Astrocyte (in vitro differentiated cells and primary cell): Measurements from ENCODE around the gene NSRP1. TPM values are rescaled to one million over a fixed set of nuclear protein-coding genes. Genes with fewer than 3 reads are reported as not detected.
"Not testable (repeated sequence)": the region's sequence is repeated elsewhere in the genome, so short reads cannot be mapped to it uniquely, and the experiment has no call there.

Source experiments
- DNase-seq: peaks from one replicate; pipeline ENCODE4 v3.0.0-alpha.2; 2010; ENCODE audit warnings: low read depth
- FAIRE-seq: peaks from 2 replicates; lab custom pipeline; 2011; peaks lifted over from hg19 to GRCh38; lab: Jason Lieb, UNC
- H2AFZ ChIP-seq: 2 replicates; pipeline ENCODE4 v1.6.0; 2012; ENCODE audit warnings: low read depth, low read length, inconsistent platforms
- H3K27ac ChIP-seq: 2 replicates; pipeline ENCODE4 v1.5.1; 2011; ENCODE audit warnings: low read depth, low read length, inconsistent platforms
- H3K27me3 ChIP-seq: 2 replicates; pipeline ENCODE4 v1.6.0; 2011; ENCODE audit warnings: low read length, inconsistent platforms; ENCODE audit not compliant: insufficient read depth
- H3K36me3 ChIP-seq: 2 replicates; pipeline ENCODE4 v1.5.1; 2011; ENCODE audit warnings: low read length, inconsistent platforms; ENCODE audit not compliant: insufficient read depth
- H3K4me1 ChIP-seq: 2 replicates; pipeline ENCODE4 v1.5.1; 2011; ENCODE audit warnings: low read length, inconsistent platforms; ENCODE audit not compliant: insufficient read depth
- H3K4me2 ChIP-seq: 2 replicates; pipeline ENCODE4 v1.6.0; 2012; ENCODE audit warnings: low read length, inconsistent platforms
- H3K4me3 ChIP-seq: 2 replicates; pipeline ENCODE4 v1.5.1; 2011; ENCODE audit warnings: low read depth, mild to moderate bottlenecking, low read length, inconsistent platforms; ENCODE audit not compliant: insufficient read depth
- H3K79me2 ChIP-seq: 2 replicates; pipeline ENCODE4 v1.6.0; 2012; ENCODE audit warnings: mild to moderate bottlenecking, low read length, inconsistent platforms; ENCODE audit not compliant: insufficient read depth
- H3K9ac ChIP-seq: 2 replicates; pipeline ENCODE4 v1.6.0; 2012; ENCODE audit warnings: mild to moderate bottlenecking, low read length, inconsistent platforms
- H3K9me3 ChIP-seq: 2 replicates; pipeline ENCODE4 v1.5.1; 2012; ENCODE audit warnings: low read depth, mild to moderate bottlenecking, low read length, inconsistent platforms; ENCODE audit not compliant: insufficient read depth
- H4K20me1 ChIP-seq: 2 replicates; pipeline ENCODE4 v1.6.0; 2012; ENCODE audit warnings: low read length, inconsistent platforms; ENCODE audit not compliant: insufficient read depth
- H3K27ac Mint-ChIP-seq: one replicate; pipeline ENCODE4 v1.8.0; 2021; ENCODE audit warnings: mild to moderate bottlenecking, mixed read lengths; ENCODE audit not compliant: unreplicated experiment
- H3K27me3 Mint-ChIP-seq: one replicate; pipeline ENCODE4 v1.8.0; 2021; ENCODE audit warnings: low read depth, mixed read lengths; ENCODE audit not compliant: unreplicated experiment
- H3K36me3 Mint-ChIP-seq: one replicate; pipeline ENCODE4 v1.8.0; 2021; ENCODE audit warnings: low read depth, mixed read lengths; ENCODE audit not compliant: unreplicated experiment
- H3K4me1 Mint-ChIP-seq: one replicate; pipeline ENCODE4 v1.8.0; 2021; ENCODE audit warnings: low read depth, mixed read lengths; ENCODE audit not compliant: unreplicated experiment
- H3K4me3 Mint-ChIP-seq: one replicate; pipeline ENCODE4 v1.8.0; 2021; ENCODE audit warnings: mild to moderate bottlenecking, moderate library complexity, mixed read lengths; ENCODE audit not compliant: unreplicated experiment
- H3K9me3 Mint-ChIP-seq: one replicate; pipeline ENCODE4 v1.8.0; 2021; ENCODE audit warnings: mild to moderate bottlenecking, mixed read lengths; ENCODE audit not compliant: unreplicated experiment
- EZH2 ChIP-seq: IDR thresholded peaks from 2 replicates; pipeline ENCODE4 v1.6.1; 2012; ENCODE audit warnings: mild to moderate bottlenecking, low read length, inconsistent platforms; ENCODE audit not compliant: insufficient read depth
- total RNA-seq: library from RNA; stranded (reverse); gene quantifications from 2 replicates; pipeline ENCODE4 v1.2.1, GENCODE V29; 2021
- TF ChIP-seq, protein P1 (sequence below): IDR thresholded peaks from 2 replicates; pipeline ENCODE4 v1.5.1; 2011; ENCODE audit warnings: low read depth, mild to moderate bottlenecking, inconsistent platforms, low read length, moderate library complexity; ENCODE audit not compliant: insufficient read depth

NSRP1 gene
- total RNA-seq, 1 donor from 2014 or later, result 17.7 TPM

DNA sequence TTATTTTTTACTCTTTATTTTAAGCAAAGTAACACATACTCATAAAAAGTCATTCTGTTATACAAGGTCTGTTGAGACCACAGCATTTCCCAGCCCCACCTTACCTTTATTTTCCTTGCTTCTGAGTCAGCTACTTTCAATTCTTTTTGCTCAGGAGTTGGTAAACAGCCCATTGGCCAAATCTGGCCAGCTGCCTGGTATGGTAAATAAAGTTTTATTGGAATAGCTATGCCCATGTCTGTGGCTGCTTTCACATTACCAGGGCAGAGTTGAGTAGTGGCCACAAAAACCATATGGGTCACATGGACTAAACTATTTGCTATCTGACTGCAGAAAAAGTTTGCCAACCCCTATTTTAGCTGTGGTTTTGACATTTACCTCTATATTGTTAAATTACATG lies 3.4 kb upstream of the NSRP1 start:
- H3K27ac ChIP-seq, result no peak overlapping the region
- Mint-ChIP-seq H3K4me1 (peaks cover 2% of the 10 kb centered on the region), H3K9me3 (no peaks in the 10 kb centered on the region), H3K36me3 (no peaks in the 10 kb centered on the region), H3K4me3 (no peak overlapping the region), H3K27me3 (no peaks in the 10 kb centered on the region), H3K27ac (no peak overlapping the region)
- FAIRE-seq (no peak), DNase-seq (no peak)
- H3K4me1 ChIP-seq, result peaks cover 6% of the 10 kb centered on the region
- H3K27me3 ChIP-seq, result no peaks in the 10 kb centered on the region
- TF ChIP-seq, protein P1, sequence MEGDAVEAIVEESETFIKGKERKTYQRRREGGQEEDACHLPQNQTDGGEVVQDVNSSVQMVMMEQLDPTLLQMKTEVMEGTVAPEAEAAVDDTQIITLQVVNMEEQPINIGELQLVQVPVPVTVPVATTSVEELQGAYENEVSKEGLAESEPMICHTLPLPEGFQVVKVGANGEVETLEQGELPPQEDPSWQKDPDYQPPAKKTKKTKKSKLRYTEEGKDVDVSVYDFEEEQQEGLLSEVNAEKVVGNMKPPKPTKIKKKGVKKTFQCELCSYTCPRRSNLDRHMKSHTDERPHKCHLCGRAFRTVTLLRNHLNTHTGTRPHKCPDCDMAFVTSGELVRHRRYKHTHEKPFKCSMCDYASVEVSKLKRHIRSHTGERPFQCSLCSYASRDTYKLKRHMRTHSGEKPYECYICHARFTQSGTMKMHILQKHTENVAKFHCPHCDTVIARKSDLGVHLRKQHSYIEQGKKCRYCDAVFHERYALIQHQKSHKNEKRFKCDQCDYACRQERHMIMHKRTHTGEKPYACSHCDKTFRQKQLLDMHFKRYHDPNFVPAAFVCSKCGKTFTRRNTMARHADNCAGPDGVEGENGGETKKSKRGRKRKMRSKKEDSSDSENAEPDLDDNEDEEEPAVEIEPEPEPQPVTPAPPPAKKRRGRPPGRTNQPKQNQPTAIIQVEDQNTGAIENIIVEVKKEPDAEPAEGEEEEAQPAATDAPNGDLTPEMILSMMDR, result no peak
- no peak for TF ChIP-seq EZH2
- H3K9me3 ChIP-seq, result no peaks in the 10 kb centered on the region
- no peak overlapping the region for H3K4me2 ChIP-seq
- H4K20me1 ChIP-seq, result no peaks in the 10 kb centered on the region
- H3K4me3 ChIP-seq, result no peak overlapping the region
- no peak overlapping the region for H3K9ac ChIP-seq
- peaks cover 16% of the 10 kb centered on the region for H3K79me2 ChIP-seq
- no peak overlapping the region for H2AFZ ChIP-seq
- no peaks in the 10 kb centered on the region for H3K36me3 ChIP-seq

GRCh38 chr17:30116345-30116660 lies 313 bp upstream of the NSRP1 start:
- no peak for FAIRE-seq
- Mint-ChIP-seq H3K27ac (peak overlapping the region; percentile 100), H3K27me3 (no peaks in the 10 kb centered on the region)

DNA sequence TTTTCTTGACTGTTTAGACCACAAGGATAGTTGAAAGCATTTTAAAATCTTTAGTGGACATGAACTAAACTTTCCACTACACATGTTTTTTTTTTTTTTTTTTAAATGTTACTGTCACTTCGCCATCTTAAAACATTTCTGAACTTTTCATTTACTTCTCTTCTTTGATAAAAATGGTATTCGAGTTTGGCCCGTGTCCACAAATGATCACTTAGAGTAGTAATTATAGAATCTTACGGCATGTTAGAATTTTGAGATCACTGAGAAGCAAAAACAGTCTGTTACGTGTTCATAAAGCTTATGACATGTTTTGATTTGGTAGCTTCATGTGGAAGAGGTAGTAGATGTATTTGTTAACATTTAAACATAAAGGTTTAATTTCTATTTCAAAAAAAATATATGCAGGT lies 1.1 kb downstream of the NSRP1 start:
- H3K4me3 ChIP-seq, result peak overlapping the region; percentile 87
- H3K27me3 ChIP-seq, result no peaks in the 10 kb centered on the region
- Mint-ChIP-seq H3K36me3 (no peaks in the 10 kb centered on the region), H3K27me3 (no peaks in the 10 kb centered on the region), H3K9me3 (no peaks in the 10 kb centered on the region), H3K4me1 (peaks cover 8% of the 10 kb centered on the region), H3K27ac (peak overlapping the region; percentile 100), H3K4me3 (peak overlapping the region; percentile 99)
- peaks cover 60% of the 10 kb centered on the region for H3K79me2 ChIP-seq
- peak; percentile 3 for DNase-seq
- H4K20me1 ChIP-seq, result peaks cover 22% of the 10 kb centered on the region
- FAIRE-seq, result no peak
- TF ChIP-seq, protein P1, result no peak
- no peak for TF ChIP-seq EZH2
- H3K9ac ChIP-seq, result peak overlapping the region; percentile 100
- H2AFZ ChIP-seq, result no peak overlapping the region
- H3K4me1 ChIP-seq, result peaks cover 9% of the 10 kb centered on the region
- peak overlapping the region; percentile 87 for H3K4me2 ChIP-seq
- no peaks in the 10 kb centered on the region for H3K9me3 ChIP-seq
- H3K36me3 ChIP-seq, result peaks cover 6% of the 10 kb centered on the region
- peak overlapping the region; percentile 99 for H3K27ac ChIP-seq

More at GRCh38 chr17:30116345-30116660, 313 bp upstream of the NSRP1 start:
- H3K9me3 Mint-ChIP-seq, result no peaks in the 10 kb centered on the region
- Histone ChIP-seq H3K9me3 (no peaks in the 10 kb centered on the region), H3K79me2 (peaks cover 47% of the 10 kb centered on the region), H3K36me3 (peaks cover 6% of the 10 kb centered on the region), H3K4me2 (peak overlapping the region; percentile 87), H3K4me1 (peaks cover 9% of the 10 kb centered on the region), H3K27ac (peak overlapping the region; percentile 99), H4K20me1 (peaks cover 13% of the 10 kb centered on the region), H2AFZ (peak overlapping the region; percentile 98), H3K4me3 (peak overlapping the region; percentile 87), H3K9ac (peak overlapping the region; percentile 100), H3K27me3 (no peaks in the 10 kb centered on the region)
- no peaks in the 10 kb centered on the region for H3K36me3 Mint-ChIP-seq
- DNase-seq, result no peak
- H3K4me3 Mint-ChIP-seq, result peak overlapping the region; percentile 99
- H3K4me1 Mint-ChIP-seq, result peaks cover 8% of the 10 kb centered on the region
- TF ChIP-seq, protein P1, result no peak
- no peak for TF ChIP-seq EZH2

GRCh38 chr17:30118635-30119034 lies 2.0 kb downstream of the NSRP1 start:
- not testable (repeated sequence) for H3K36me3 ChIP-seq, H2AFZ ChIP-seq, H3K9me3 ChIP-seq, H3K27me3 ChIP-seq, H3K36me3 Mint-ChIP-seq, H3K4me1 Mint-ChIP-seq, H3K27ac Mint-ChIP-seq, H3K27ac ChIP-seq, DNase-seq, H3K27me3 Mint-ChIP-seq, H3K4me1 ChIP-seq, H3K9me3 Mint-ChIP-seq, H3K4me3 ChIP-seq, FAIRE-seq, H3K9ac ChIP-seq
- Histone ChIP-seq H3K4me2 (peak overlapping the region; percentile 87), H3K79me2 (peaks cover 70% of the 10 kb centered on the region), H4K20me1 (peaks cover 29% of the 10 kb centered on the region)
- H3K4me3 Mint-ChIP-seq, result peak overlapping the region; percentile 99
